ENCODE data around the gene CFP.

GRCh38 chrX:47620303-47620685 lies 9.4 kb downstream of the CFP start:
- TF ChIP-seq CTCF (IDR thresholded peaks at IDR 0.05) (no peak), POLR2A (IDR thresholded peaks at IDR 0.05) (no peak)
